Suprapubic skin (tissue), 4 donors: ENCODE measurements around the gene SOS1. TPM values are rescaled to one million over a fixed set of nuclear protein-coding genes. Genes with fewer than 3 reads are reported as not detected.
"Not testable (repeated sequence)": the region's sequence is repeated elsewhere in the genome, so short reads cannot be mapped to it uniquely, and the experiment has no call there.

Experiments used
- DNase-seq, 2 donors: peaks; one replicate each; pipeline ENCODE4 v3.0.0-alpha.2; 2019; ENCODE audit warnings: low spot score in 2 of 2
- H3K27ac ChIP-seq: fragments of 200-600 bp; sonication (generic); one replicate; pipeline ENCODE4 v1.5.1; 2019
- H3K27me3 ChIP-seq: fragments of 200-600 bp; sonication (generic); one replicate; pipeline ENCODE4 v1.5.1; 2019
- H3K36me3 ChIP-seq: fragments of 200-600 bp; sonication (generic); one replicate; pipeline ENCODE4 v1.5.1; 2019
- H3K4me1 ChIP-seq: fragments of 200-600 bp; sonication (generic); one replicate; pipeline ENCODE4 v1.5.1; 2019
- H3K4me3 ChIP-seq: fragments of 200-600 bp; sonication (generic); one replicate; pipeline ENCODE4 v1.5.1; 2019; ENCODE audit warnings: mild to moderate bottlenecking
- H3K9me3 ChIP-seq: fragments of 200-600 bp; sonication (generic); one replicate; pipeline ENCODE4 v1.5.1; 2019
- CTCF ChIP-seq, 2 donors: fragments of 200-600 bp in 1 of 2; fragments of 450-650 bp in 1 of 2; sonication (generic) in 1 of 2; IDR thresholded peaks; one replicate each; pipeline ENCODE4 v1.5.1; 2016 to 2019; ENCODE audit warnings: antibody characterized with exemption in 2 of 2, mild to moderate bottlenecking in 1 of 2, moderate library complexity in 1 of 2
- EP300 ChIP-seq: sonication (generic); formaldehyde crosslinking; IDR thresholded peaks from one replicate; pipeline ENCODE4 v1.6.1; 2017; ENCODE audit warnings: antibody characterized with exemption
- POLR2A ChIP-seq, 2 donors: fragments of 450-650 bp; IDR thresholded peaks; one replicate each; pipeline ENCODE4 v1.6.1; 2017; ENCODE audit warnings: antibody characterized with exemption in 2 of 2, mild to moderate bottlenecking in 2 of 2, moderate library complexity in 2 of 2
- POLR2AphosphoS5 ChIP-seq, 3 donors: sonication (generic); formaldehyde crosslinking; IDR thresholded peaks; one replicate each; pipeline ENCODE4 v1.6.1; 2017; ENCODE audit warnings: antibody characterized with exemption in 3 of 3
- WGBS: methylation state at CpG from one replicate; pipeline ENCODE4 v1.1.5; 2018; 5-methylcytosine and 5-hydroxymethylcytosine counted together
- total RNA-seq, 4 donors: library from RNA; depleted of rRNA; stranded (reverse); fragments of >200 nt; gene quantifications; one replicate each; pipeline ENCODE4 v1.1.0, GENCODE V29; 2016

Gene SOS1
- total RNA-seq, 4 donors from 2014 or later = 18.3 to 38.3 (median 27.7) TPM

DNA sequence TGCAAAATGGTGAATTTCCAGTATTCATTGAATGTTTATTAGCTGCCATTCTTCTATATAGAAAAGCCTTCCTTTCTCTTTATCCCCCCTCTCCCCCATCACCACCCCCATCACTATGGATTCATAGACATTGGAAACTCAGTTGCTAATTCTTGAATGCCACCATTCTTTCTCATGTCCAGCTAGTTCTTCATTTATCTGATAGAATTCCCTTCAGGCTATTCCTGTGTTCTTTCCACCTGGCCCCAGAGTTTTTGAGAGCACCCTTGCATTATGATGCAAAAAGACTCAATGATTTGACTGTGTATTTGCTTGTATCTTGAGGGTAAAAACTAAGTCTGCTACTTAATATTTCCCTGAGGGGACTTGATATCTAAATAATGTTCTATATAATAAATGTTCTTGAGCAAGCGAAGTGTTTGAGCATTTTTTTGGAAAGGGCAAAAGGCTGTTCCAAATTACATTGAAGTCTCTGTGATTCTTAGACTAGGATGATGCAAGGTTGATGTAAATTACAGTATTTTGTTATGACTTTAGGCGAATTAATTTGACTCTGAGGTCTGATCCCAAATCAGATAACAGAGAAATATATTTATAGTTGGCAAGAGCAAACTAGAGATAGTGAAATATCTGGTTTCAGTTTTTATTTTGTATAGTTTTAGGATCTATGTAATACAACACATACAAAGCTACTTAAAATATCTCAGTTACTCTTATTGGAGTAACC lies 18.8 kb upstream of the SOS1 start:
- peaks cover 29% of the 10 kb centered on the region for H3K4me1 ChIP-seq
- 53% methylated on average over 2 of the region's 2 CpGs for WGBS

GRCh38 chr2:39138837-39139211 lies 18.0 kb upstream of the SOS1 start:
- H3K27ac ChIP-seq = no peak overlapping the region
- TF ChIP-seq EP300 (no peak), POLR2AphosphoS5 (IDR thresholded peaks at IDR 0.05) (no peak), CTCF (IDR thresholded peaks at IDR 0.05) (no peak), POLR2A (IDR thresholded peaks at IDR 0.05) (no peak)
- DNase-seq = no peak
- 82% methylated on average over 8 of the region's 8 CpGs for WGBS
- H3K9me3 ChIP-seq = no peaks in the 10 kb centered on the region
- H3K4me3 ChIP-seq = no peak overlapping the region
- no peaks in the 10 kb centered on the region for H3K36me3 ChIP-seq
- H3K27me3 ChIP-seq = no peaks in the 10 kb centered on the region
- peaks cover 29% of the 10 kb centered on the region for H3K4me1 ChIP-seq

More for the DNA sequence above, 18.8 kb upstream of the SOS1 start:
- DNase-seq = no peak
- no peak overlapping the region for H3K4me3 ChIP-seq
- H3K27ac ChIP-seq = no peak overlapping the region
- H3K36me3 ChIP-seq = no peaks in the 10 kb centered on the region
- TF ChIP-seq EP300 = no peak
- TF ChIP-seq POLR2A (IDR thresholded peaks at IDR 0.05) = no peak
- TF ChIP-seq CTCF (IDR thresholded peaks at IDR 0.05) = no peak
- no peak for TF ChIP-seq POLR2AphosphoS5 (IDR thresholded peaks at IDR 0.05)
- H3K9me3 ChIP-seq = no peaks in the 10 kb centered on the region
- no peaks in the 10 kb centered on the region for H3K27me3 ChIP-seq

DNA sequence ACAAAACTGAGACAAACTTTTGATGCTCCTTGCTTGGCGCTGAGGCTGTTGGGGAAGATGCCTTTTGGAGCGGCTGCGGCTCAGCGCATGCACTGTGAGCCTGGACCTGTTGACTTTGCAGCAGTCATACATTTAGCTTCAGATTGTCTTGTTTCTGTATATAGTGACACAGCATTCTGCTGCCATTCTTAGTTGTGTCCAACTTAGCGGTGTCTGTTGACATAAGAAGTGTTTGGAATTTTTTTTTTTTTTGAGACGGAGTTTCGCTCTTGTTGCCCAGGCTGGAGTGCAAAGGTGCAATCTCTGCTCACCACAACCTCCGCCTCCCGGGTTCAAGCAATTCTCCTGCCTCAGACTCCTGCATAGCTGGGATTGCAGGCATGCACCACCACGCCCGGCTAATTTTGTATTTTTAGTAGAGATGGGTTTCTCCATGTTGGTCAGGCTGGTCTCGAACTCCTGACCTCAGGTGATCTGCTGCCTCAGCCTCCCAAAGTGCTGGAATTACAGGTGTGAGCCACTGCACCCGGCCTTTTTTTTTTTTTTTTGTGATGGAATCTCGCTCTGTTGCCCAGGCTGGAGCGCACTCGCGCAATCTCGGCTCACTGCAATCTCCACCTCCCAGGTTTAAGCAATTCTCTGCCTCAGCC lies 17.5 kb upstream of the SOS1 start:
- not testable (repeated sequence) for H3K4me3 ChIP-seq, H3K36me3 ChIP-seq, H3K27ac ChIP-seq, DNase-seq, H3K9me3 ChIP-seq, H3K27me3 ChIP-seq
- WGBS = 95% methylated on average over 18 of the region's 18 CpGs
- peaks cover 29% of the 10 kb centered on the region for H3K4me1 ChIP-seq

GRCh38 chr2:39136799-39137198 lies 15.9 kb upstream of the SOS1 start:
- DNase-seq = no peak
- peaks cover 22% of the 10 kb centered on the region for H3K4me1 ChIP-seq
- TF ChIP-seq CTCF (IDR thresholded peaks at IDR 0.05) = no peak
- no peak for TF ChIP-seq POLR2AphosphoS5 (IDR thresholded peaks at IDR 0.05)
- no peak for TF ChIP-seq POLR2A (IDR thresholded peaks at IDR 0.05)
- TF ChIP-seq EP300 = no peak
- H3K36me3 ChIP-seq = no peaks in the 10 kb centered on the region
- H3K27ac ChIP-seq = no peak overlapping the region
- WGBS = 87% methylated on average over 5 of the region's 5 CpGs
- H3K4me3 ChIP-seq = no peak overlapping the region
- no peaks in the 10 kb centered on the region for H3K9me3 ChIP-seq
- no peaks in the 10 kb centered on the region for H3K27me3 ChIP-seq

GRCh38 chr2:39135690-39136259 lies 14.9 kb upstream of the SOS1 start:
- Histone ChIP-seq H3K4me3 (no peak overlapping the region), H3K4me1 (peaks cover 12% of the 10 kb centered on the region), H3K36me3 (no peaks in the 10 kb centered on the region), H3K27me3 (no peaks in the 10 kb centered on the region), H3K27ac (no peak overlapping the region), H3K9me3 (no peaks in the 10 kb centered on the region)
- 77% methylated on average over 5 of the region's 5 CpGs for WGBS
- TF ChIP-seq POLR2A (IDR thresholded peaks at IDR 0.05) = no peak
- no peak for TF ChIP-seq CTCF (IDR thresholded peaks at IDR 0.05)
- TF ChIP-seq EP300 = no peak
- no peak for TF ChIP-seq POLR2AphosphoS5 (IDR thresholded peaks at IDR 0.05)
- no peak for DNase-seq
